HG02870 (cell line): Measurements from ENCODE around the gene ITGA2B.
A peak's percentile ranks its signal among the peaks of the same experiment; 100 is the strongest.
"Not testable (repeated sequence)": the region's sequence is repeated elsewhere in the genome, so short reads cannot be mapped to it uniquely, and the experiment has no call there.

Experiments
- ATAC-seq: cut with Tn5 transposase; IDR thresholded peaks from one replicate; pipeline ENCODE4 v1.9.1; 2021; ENCODE audit warnings: mild to moderate bottlenecking, moderate library complexity; ENCODE audit not compliant: unreplicated experiment

Gene ITGA2B

DNA sequence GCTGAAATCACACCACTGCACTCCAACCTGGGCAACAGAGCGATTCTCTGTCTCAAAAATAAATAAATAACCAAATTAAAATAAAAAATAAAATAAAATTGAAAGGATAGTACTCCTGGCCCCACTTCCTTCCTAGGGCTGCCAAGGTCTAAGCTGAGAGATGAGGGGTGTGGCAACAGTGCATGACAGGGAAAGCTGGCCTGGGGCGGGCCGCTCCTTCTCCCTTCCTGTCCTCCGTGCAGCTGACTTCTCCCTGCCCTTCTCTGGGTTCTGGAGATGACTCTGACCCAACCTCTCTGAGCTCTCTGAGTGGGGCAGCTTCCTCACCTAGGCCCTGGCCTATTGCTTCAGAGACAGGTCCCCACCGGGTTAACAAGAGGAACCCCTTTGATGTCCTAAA, 56.1 kb downstream of the ITGA2B start:
- no peak for ATAC-seq

- no peak for ATAC-seq
Measured at GRCh38 chr17:44331249-44331760, 58.1 kb downstream of the ITGA2B start.

DNA sequence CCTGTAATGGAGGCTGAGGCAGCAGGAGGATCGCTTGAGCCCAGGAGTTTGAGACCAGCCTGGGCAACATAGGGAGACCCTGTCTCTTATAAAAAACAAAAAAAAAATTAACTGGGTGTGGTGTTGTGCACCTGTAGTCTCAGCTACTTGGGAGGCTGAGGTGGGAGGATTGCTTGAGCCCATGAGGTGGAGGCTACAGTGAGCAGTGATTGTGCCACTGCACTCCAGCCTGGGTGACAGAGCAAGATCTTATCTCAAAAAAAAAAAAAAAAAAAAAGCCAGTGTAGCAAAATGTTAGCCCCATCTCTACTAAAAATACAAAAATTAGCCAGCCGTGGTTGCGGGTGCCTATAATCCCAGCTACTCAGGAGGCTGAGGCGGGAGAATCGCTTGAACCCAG, 59.2 kb downstream of the ITGA2B start:
- not testable (repeated sequence) for ATAC-seq

- not testable (repeated sequence) for ATAC-seq
Measured at GRCh38 chr17:44329516-44329915, 59.9 kb downstream of the ITGA2B start.

- no peak for ATAC-seq
Measured at GRCh38 chr17:44327715-44328449, 61.6 kb downstream of the ITGA2B start.

GRCh38 chr17:44326861-44327444, 62.5 kb downstream of the ITGA2B start:
- peak; percentile 41 for ATAC-seq

- ATAC-seq, result peak; percentile 51
Measured at GRCh38 chr17:44324571-44325275, 64.7 kb downstream of the ITGA2B start, which contains the start of gene SLC25A39. Gene SLC25A39 (minus strand): TSS chr17:44324823. CDS start chr17:44323562, 1,261 bp downstream.

DNA sequence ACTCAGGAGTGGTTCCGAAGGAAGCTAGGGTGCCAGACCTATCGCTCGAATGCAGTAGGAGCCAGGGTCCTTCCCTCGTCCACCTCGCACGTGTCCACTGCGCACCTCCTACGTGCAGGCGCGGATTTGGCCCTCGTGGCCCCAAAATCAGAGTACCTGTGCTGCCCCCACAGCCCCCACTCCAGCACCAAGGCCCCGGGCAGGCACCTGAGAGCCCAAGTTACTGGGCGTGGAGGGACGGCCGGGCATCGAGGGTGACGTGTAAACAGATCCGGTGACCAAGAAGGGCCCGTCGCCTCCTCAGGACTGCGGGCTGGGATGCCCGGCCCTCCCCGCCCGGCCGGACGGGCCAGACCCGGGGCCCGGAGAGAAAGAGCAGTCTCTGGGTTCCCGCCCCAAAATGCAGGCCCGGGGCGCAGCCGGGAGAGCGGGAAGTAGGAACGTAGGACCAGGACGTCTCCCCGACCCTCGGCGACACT, 65.3 kb downstream of the ITGA2B start:
- no peak for ATAC-seq

DNA sequence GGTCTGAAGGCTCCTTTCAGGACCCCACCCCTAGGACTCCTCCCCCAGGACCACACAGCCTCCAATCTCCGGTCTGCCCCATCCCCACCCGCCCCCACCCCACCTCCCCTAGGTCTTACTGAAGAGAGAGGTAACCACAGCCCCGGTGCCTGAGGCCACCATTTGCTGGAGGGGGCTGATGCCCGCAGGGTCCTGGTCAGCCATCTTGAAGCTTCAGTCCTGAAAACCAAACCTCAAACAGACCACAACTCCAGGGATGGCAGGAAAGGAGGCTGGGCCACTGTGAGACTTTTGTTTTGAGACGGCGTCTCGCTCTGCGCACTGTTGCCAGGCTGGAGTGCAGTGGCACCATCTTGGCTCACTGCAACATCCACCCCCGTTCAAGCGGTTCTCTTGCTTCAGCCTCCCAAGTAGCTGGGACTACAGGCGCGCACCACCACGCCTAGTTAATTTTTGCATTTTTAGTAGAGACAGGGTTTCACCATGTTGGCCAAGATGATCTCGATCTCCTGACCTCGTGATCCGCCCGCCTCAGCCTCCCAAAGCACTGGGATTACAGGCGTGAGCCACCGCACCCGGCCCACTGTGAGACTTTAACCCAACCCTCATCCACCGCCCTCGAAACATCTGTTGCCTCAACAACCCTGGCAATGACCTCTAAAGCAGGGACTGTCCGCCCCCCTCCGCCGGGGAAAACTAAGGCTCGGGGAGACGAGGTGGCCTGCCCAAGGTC, 65.9 kb downstream of the ITGA2B start:
- no peak for ATAC-seq

DNA sequence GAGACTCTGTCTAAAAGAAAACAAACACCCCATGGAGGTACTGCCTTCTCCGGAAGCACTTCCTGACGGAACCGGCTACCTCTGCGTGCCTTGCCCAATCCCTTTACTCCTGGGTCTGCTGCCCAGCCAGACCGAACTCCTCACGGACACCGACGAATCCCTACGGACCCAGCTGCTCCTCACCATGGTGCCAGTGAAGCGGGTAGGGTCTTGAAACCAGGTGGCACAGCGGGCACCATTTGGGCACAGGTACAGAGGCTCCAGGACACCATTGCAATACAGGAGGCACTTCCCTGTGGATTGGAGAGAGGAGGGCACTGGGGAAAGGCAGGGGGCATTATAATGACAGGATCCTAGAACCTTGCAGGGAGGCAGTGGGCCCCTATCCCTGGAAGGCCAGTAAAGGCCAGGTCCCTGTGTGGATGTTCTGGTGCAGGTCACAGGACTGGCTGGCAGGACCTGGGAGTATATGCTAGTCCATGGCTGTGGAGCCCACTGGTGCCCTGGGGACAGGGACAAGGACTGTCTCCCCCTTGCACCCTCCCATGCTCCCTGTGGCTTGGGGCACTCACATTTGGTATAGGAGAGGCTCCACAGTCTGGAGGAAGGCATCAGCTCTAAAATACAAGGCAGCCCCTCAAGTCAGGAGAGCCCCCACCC, 67.1 kb downstream of the ITGA2B start:
- ATAC-seq, result no peak
